ENCODE data around the gene PTDSS2. TPM values are rescaled to one million over a fixed set of nuclear protein-coding genes. Genes with fewer than 3 reads are reported as not detected.

The PTDSS2 gene
- total RNA-seq, 1 donor from 2014 or later = 50.4 TPM

- DNase-seq (ENCODE audit: low spot score, unreplicated experiment) = no peak
- no peaks in the 10 kb centered on the region for H3K9me3 Mint-ChIP-seq (ENCODE audit: low read depth)
- H3K36me3 Mint-ChIP-seq (ENCODE audit: insufficient read depth) = peaks cover 23% of the 10 kb centered on the region
- H3K4me1 Mint-ChIP-seq (ENCODE audit: low read depth) = no peaks in the 10 kb centered on the region
- no peaks in the 10 kb centered on the region for H3K27me3 Mint-ChIP-seq
- no peak overlapping the region for H3K4me3 Mint-ChIP-seq (ENCODE audit: low read depth)
- H3K27ac Mint-ChIP-seq = no peak overlapping the region
- TF ChIP-seq CTCF (IDR thresholded peaks at IDR 0.05; ENCODE audit: unreplicated experiment) = no peak
Measured at GRCh38 chr11:499201-500076, 49.4 kb downstream of the PTDSS2 start.

GRCh38 chr11:501001-501682 lies 51.1 kb downstream of the PTDSS2 start:
- DNase-seq (ENCODE audit: low spot score, unreplicated experiment) = no peak
- TF ChIP-seq CTCF (IDR thresholded peaks at IDR 0.05; ENCODE audit: unreplicated experiment) = no peak
- Mint-ChIP-seq H3K27ac (no peak overlapping the region), H3K36me3 (ENCODE audit: insufficient read depth) (peaks cover 16% of the 10 kb centered on the region), H3K27me3 (no peaks in the 10 kb centered on the region), H3K4me1 (ENCODE audit: low read depth) (peaks cover 2% of the 10 kb centered on the region), H3K9me3 (ENCODE audit: low read depth) (no peaks in the 10 kb centered on the region), H3K4me3 (ENCODE audit: low read depth) (no peak overlapping the region)

GRCh38 chr11:501683-502287 lies 51.7 kb downstream of the PTDSS2 start:
- Mint-ChIP-seq H3K27me3 (no peaks in the 10 kb centered on the region), H3K4me1 (ENCODE audit: low read depth) (peaks cover 4% of the 10 kb centered on the region), H3K4me3 (ENCODE audit: low read depth) (no peak overlapping the region), H3K36me3 (ENCODE audit: insufficient read depth) (peaks cover 16% of the 10 kb centered on the region), H3K27ac (no peak overlapping the region), H3K9me3 (ENCODE audit: low read depth) (no peaks in the 10 kb centered on the region)
- no peak for TF ChIP-seq CTCF (IDR thresholded peaks at IDR 0.05; ENCODE audit: unreplicated experiment)
- no peak for DNase-seq (ENCODE audit: low spot score, unreplicated experiment)

GRCh38 chr11:502288-503178 lies 52.5 kb downstream of the PTDSS2 start:
- no peak for DNase-seq (ENCODE audit: low spot score, unreplicated experiment)

More at GRCh38 chr11:502288-503178, 52.5 kb downstream of the PTDSS2 start:
- TF ChIP-seq CTCF (IDR thresholded peaks at IDR 0.05; ENCODE audit: unreplicated experiment) = no peak
- H3K4me1 Mint-ChIP-seq (ENCODE audit: low read depth) = peaks cover 4% of the 10 kb centered on the region
- H3K4me3 Mint-ChIP-seq (ENCODE audit: low read depth) = no peak overlapping the region
- peaks cover 9% of the 10 kb centered on the region for H3K36me3 Mint-ChIP-seq (ENCODE audit: insufficient read depth)
- no peaks in the 10 kb centered on the region for H3K27me3 Mint-ChIP-seq
- no peak overlapping the region for H3K27ac Mint-ChIP-seq
- H3K9me3 Mint-ChIP-seq (ENCODE audit: low read depth) = no peaks in the 10 kb centered on the region
